WI38 (cell line): ENCODE results near the gene CHST15.

ENCODE experiments used
- H3K4me3 ChIP-seq: 2 replicates; pipeline ENCODE4 v1.5.1; 2011; ENCODE audit warnings: low read depth, mild to moderate bottlenecking, control low read depth, low read length
- TF ChIP-seq, protein P1 (sequence below): IDR thresholded peaks from 2 replicates; pipeline ENCODE4 v1.5.1; 2012; ENCODE audit warnings: low read depth, mild to moderate bottlenecking, control low read depth, low read length

Gene CHST15

DNA sequence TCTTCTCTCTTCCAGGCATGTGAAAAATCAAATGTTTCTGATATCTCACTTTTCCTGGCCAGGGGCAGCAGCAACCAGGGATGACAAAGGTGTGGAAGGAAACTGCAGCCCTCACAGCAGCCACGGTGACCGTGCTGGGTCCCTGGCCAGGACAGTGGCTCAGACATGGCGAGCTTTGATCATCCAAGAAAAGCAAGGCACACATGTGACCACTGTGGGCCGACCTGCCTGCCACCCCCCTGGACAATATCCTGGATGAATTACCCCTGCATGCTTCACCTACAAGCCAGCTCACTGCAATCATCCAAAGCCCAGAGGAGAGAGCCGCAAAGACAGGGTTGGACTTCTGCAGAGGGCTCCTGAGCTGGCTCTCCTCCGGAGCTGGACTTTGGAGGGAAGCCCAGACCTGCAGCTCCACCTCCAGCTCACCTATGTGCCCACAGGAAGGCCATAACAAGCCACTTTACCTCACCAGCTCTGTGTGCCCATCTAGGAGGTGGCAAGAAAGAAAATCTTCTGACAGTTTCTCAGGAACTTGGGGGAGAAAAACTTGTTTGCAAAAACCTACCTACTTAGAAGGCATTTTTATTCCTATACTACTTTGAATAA is 2.7 kb downstream of the CHST15 start:
- TF ChIP-seq, protein P1, sequence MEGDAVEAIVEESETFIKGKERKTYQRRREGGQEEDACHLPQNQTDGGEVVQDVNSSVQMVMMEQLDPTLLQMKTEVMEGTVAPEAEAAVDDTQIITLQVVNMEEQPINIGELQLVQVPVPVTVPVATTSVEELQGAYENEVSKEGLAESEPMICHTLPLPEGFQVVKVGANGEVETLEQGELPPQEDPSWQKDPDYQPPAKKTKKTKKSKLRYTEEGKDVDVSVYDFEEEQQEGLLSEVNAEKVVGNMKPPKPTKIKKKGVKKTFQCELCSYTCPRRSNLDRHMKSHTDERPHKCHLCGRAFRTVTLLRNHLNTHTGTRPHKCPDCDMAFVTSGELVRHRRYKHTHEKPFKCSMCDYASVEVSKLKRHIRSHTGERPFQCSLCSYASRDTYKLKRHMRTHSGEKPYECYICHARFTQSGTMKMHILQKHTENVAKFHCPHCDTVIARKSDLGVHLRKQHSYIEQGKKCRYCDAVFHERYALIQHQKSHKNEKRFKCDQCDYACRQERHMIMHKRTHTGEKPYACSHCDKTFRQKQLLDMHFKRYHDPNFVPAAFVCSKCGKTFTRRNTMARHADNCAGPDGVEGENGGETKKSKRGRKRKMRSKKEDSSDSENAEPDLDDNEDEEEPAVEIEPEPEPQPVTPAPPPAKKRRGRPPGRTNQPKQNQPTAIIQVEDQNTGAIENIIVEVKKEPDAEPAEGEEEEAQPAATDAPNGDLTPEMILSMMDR: no peak
- H3K4me3 ChIP-seq: no peak overlapping the region

DNA sequence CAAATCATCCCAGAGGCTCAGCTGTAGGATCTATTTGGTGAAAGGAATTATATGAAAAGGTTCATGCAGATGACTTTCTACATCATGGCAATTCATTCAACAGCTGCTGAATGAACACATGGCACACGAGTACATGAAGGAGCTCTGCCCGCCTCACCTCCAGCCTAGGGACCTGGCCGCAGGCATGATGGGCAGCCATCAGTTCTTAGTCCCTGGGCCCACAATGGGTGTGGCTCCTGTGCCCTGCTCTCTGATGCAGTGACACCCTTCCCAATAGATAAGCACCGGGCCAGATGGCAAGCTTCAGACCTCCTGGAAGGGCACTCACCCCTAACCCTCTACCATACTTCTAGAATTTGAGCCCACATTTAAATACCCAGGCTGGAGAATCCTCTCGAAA is 3.5 kb downstream of the CHST15 start:
- no peak overlapping the region for H3K4me3 ChIP-seq
- TF ChIP-seq, protein P1: no peak

DNA sequence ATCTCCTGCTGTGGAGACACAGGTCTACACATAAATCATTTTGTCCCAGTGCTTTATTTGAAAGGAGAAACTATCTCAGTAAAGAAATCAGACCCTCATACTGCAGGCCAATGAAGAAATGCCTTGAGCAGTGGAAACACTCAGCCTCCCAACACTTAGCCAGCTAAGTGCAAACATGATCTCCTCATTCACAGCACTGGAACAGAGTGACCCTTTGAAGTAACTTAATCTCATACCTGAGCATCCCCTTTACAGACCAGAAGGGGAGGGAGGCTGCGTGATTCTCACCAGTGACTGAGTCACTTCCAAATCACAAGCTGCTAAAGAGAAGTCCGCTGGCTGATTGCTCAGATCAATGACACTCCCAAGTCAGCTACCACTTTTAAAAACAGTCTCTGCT is 4.5 kb downstream of the CHST15 start:
- no peak overlapping the region for H3K4me3 ChIP-seq
- TF ChIP-seq, protein P1: no peak

DNA sequence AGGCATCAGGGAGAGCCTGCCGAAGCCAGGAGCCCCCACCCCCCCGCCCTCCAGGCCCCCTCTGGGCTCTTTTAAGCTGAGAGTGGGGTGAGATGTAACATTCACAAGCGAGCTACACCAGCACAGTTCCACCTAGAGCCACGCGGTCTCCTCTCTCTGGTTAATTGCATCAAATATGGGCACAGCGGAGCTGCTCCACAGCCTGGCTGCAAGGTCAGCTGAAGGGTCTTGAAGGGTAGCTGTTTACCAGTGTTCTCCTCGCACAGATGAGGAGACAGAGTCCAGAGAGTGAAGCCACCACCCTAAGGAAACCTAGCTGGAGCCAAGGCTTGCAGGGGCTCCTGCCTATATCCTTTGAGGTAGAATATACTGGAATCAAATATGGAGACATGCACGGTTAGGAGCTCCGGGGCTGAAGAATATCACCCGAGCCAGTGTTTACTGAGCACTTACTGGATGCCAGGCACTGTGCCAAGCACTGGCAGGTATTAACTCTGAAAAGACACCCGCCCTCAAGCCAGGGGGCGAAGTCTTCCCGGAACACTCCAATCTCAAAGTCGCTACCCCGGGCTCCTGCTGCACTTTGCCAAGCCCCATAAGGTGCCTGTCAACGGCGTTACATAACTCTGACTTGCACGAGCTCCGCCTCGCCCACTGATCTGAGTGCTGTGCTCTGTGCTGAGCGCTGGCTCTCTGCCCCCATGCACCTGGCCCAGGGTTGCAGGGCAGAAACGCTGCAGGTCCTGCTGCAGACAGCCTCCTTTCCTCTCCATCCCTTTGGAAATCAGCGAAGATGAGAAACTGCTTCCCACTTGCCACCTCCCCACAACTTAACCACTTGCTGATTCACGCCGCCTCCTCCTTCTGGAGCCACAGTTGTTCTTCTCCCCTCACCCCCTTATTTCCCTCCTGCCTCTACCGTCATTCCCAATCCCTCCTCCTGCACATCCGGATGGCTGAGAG is 5.4 kb downstream of the CHST15 start:
- TF ChIP-seq, protein P1: no peak
- no peak overlapping the region for H3K4me3 ChIP-seq

DNA sequence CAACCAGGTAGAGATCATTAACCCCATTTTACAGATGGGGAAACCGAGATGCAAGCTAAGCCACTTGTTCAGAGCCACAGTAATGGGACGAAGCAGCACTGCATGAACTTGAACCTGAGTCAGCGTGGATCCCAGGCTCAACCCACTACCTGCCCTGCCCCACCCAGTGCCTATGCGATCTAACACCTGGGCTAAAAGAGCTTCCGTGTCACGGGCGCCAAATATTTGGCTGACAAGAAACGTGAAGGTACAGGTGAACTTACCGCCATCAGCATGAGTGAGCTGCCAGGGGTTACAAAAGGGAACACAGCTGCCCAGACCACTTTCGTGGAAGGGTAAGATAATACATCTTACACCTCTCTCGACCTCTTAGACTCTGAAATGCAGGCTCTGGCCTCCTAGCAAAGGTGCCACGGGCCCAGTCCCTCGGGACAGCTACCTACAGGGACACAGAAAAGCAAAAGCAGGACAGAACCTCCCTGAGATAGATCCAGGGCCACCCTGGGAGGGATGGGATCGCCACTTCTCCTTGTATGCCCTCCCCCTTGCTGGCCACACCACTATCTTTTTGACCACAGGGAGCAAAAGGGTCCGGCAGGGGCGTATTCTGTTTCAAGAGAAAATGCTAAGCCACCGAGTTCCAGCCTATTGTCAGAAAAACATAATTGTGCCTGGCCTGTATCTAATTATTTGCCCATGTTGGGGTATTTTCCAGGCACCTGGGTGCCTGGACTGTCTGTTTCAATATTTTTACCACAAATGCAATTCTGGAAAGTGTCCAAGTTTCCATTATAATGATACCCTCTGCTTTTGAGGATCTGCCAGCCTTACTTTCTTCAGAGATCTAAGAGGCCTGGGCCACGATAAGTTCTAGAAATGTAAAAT is 6.4 kb downstream of the CHST15 start:
- TF ChIP-seq, protein P1: no peak
- H3K4me3 ChIP-seq: no peak overlapping the region

DNA sequence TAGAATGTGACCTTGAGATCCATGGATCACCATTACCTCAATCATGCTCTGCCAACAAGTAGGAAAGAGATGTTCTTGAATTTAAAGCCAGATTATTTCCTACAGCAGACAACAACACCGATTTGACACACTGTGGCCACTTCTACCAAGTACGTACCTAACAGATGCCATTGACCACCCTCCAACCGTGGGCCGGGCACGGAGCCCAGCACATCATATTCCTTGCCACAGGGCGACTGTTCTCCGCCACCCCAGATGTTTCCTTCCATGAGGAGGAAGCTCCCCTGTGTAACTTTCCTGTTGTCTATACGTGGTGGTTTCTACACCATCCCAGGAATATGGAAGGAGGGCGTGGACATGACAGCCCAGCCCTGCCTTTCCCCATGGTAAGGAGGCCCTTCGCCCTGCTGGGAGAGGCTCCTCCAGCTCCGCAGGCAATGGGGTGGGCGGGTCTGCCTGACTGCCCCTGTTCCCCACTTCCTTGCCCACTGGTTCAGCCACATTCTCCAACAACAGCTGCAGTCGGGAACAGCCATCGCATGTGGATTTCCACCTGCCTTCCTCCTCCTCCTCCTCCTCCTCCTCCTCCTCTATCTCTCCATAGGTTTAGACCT is 7.2 kb downstream of the CHST15 start:
- no peak overlapping the region for H3K4me3 ChIP-seq

More for the DNA sequence above, 7.2 kb downstream of the CHST15 start:
- TF ChIP-seq, protein P1: no peak
